Activated CD4-positive, alpha-beta memory T cell treated with anti-CD3 and anti-CD28 coated beads, Interleukin-2, amount 10 ng/mL, durations not matched to agents 7 days and 5 days (primary cell): ENCODE results near the gene RUNX2. TPM values are rescaled to one million over a fixed set of nuclear protein-coding genes. Genes with fewer than 3 reads are reported as not detected.

Experiments
- CTCF ChIA-PET: fragments of 350-600 bp; sonication (Branson Sonifier 250); formaldehyde crosslinking; loops from one replicate; lab custom pipeline; 2021; ENCODE audit warnings: antibody characterized with exemption, inconsistent platforms; lab: Charles Lee
- POLR2A ChIA-PET: fragments of 350-600 bp; sonication (Branson Sonifier 250); formaldehyde crosslinking; loops from one replicate; lab custom pipeline; 2021; ENCODE audit warnings: antibody characterized with exemption; lab: Charles Lee
- DNase-seq: peaks from one replicate; pipeline ENCODE4 v3.0.0-alpha.2; 2020
- H3K27ac Mint-ChIP-seq: one replicate; pipeline ENCODE4 v1.8.0; 2021; ENCODE audit warnings: mild to moderate bottlenecking, mixed read lengths
- H3K27me3 Mint-ChIP-seq: one replicate; pipeline ENCODE4 v1.8.0; 2021; ENCODE audit warnings: mixed read lengths
- H3K36me3 Mint-ChIP-seq: one replicate; pipeline ENCODE4 v1.8.0; 2021; ENCODE audit warnings: low read depth, mixed read lengths
- H3K4me1 Mint-ChIP-seq: one replicate; pipeline ENCODE4 v1.8.0; 2021; ENCODE audit warnings: mixed read lengths
- H3K4me3 Mint-ChIP-seq: one replicate; pipeline ENCODE4 v1.8.0; 2021; ENCODE audit warnings: mild to moderate bottlenecking, mixed read lengths
- H3K9me3 Mint-ChIP-seq: one replicate; pipeline ENCODE4 v1.8.0; 2021; ENCODE audit warnings: mixed read lengths
- total RNA-seq, 2 experiments: library from RNA; stranded (reverse); gene quantifications; one replicate each; pipeline ENCODE4 v1.2.3, GENCODE V29; 2021

Gene RUNX2
- total RNA-seq, 2 experiments from 2014 or later, result 42.2 to 43.4 TPM

DNA sequence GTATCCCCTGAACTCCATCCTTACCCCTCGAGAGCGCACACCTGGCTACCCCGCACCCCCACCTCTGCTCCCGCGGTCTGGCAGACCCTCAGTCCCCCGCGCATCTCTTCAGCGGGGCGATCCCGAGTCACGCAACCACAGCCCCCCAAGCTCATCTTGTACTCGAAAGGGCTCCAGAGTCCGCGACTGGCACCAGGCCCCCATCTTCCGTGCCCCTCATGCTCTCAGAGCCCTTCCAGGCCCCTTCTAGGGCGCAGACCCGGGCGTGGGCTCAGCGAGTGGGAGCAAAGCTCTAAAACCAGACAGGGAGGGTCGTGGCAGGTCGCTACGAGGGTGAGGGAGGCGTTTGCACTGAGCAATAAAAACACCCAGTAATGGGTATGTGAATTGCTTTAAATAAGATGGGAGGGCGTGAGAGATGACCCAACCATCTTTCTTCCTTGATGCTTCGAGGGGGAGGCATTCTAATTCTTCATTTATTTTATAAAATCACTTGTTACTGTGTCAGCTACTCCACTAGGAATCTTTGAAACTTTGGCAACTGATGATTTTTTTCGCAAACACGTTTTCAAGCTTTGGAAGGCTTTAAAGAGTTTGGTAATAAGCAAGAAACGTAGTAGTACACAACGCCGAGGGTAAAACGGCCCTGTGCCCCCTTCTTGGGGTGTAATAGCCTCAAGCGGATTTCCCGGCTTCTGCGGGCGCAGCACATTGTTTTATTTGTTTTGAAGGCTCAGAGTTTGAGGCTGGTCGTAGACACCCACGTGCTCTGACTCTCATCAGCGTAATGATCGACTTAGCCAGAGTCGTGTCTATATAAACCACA is 92.2 kb downstream of the RUNX2 start:
- Mint-ChIP-seq H3K4me1 (peaks cover 48% of the 10 kb centered on the region), H3K4me3 (peak overlapping the region; percentile 96), H3K27me3 (peaks cover 5% of the 10 kb centered on the region), H3K9me3 (no peaks in the 10 kb centered on the region), H3K36me3 (peaks cover 34% of the 10 kb centered on the region), H3K27ac (peak overlapping the region; percentile 92)
- POLR2A ChIA-PET, result interaction anchor here (0.8 to 4.7 kb wide), 20 partner anchors 11 to 790 kb away, joined by 3 to 44 read pairs (median 4); partner anchors contain the start of gene SUPT3H
- peak; percentile 69 for DNase-seq
- CTCF ChIA-PET, result interaction anchor here (0.6 to 5.1 kb wide), 12 partner anchors 12 to 945 kb away, joined by 3 to 28 read pairs (median 6); partner anchors contain the start of gene SUPT3H

- Mint-ChIP-seq H3K27me3 (peaks cover 2% of the 10 kb centered on the region), H3K9me3 (no peaks in the 10 kb centered on the region), H3K36me3 (peaks cover 34% of the 10 kb centered on the region), H3K4me3 (peak overlapping the region; percentile 96), H3K4me1 (peaks cover 48% of the 10 kb centered on the region), H3K27ac (peak overlapping the region; percentile 92)
- POLR2A ChIA-PET, result interaction anchor here (0.6 to 4.7 kb wide), 25 partner anchors 10 to 590 kb away, joined by 3 to 44 read pairs (median 4); partner anchors contain the start of gene SUPT3H
- CTCF ChIA-PET, result interaction anchor here (1.0 to 5.1 kb wide), 12 partner anchors 18 to 945 kb away, joined by 3 to 28 read pairs (median 4); partner anchors contain the start of gene SUPT3H
- no peak for DNase-seq
These were observed 93.0 kb downstream of the RUNX2 start for GRCh38 chr6:45420909-45421708.

DNA sequence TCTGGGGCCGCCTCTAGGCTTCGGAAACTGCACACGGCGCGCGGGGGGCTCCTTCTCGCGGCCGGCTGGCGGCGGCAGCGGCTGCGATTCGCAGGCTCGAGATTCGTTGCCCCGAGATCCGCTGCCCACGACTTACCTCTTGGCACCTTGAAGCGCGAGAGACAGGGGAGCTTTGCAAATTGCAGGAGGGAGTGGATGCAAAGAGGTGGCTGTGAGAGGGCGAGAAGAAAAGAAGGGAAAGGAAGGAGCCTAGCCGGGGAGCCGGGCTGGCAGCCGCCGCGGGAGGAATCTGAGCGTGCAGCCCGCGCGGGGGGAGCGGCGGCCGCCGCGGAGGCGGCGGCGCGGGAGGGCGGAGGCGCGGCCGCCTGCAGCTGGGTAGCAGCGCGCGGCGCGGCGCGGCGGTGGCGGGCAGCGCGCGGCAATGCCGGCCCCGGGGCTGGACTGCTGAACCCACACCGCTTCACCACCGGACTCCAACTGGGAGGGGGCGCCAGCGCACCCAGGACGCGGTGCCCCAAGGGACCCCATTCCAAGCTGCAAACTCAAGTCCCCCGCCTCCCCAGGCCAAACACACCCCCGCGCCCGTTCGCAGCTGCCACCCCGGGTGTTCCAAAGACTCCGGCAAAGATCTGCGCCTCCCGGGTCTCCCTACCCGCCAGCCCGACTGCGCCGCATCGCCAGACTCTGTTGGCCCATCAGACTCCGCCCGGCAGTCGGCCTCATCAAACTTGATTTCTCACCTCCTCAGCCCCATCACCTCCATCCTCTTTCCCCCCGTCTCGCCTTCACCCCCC is 93.8 kb downstream of the RUNX2 start:
- peaks cover 42% of the 10 kb centered on the region for H3K4me1 Mint-ChIP-seq
- peaks cover 2% of the 10 kb centered on the region for H3K27me3 Mint-ChIP-seq
- CTCF ChIA-PET, result interaction anchor here (1.1 to 5.1 kb wide), 11 partner anchors 17 to 946 kb away, joined by 3 to 28 read pairs (median 3); no protein-coding TSS in a partner anchor
- POLR2A ChIA-PET, result interaction anchor here (0.6 to 4.7 kb wide), 27 partner anchors 9 to 589 kb away, joined by 3 to 44 read pairs (median 3); partner anchors contain the start of gene SUPT3H
- peak overlapping the region; percentile 98 for H3K27ac Mint-ChIP-seq
- peaks cover 34% of the 10 kb centered on the region for H3K36me3 Mint-ChIP-seq
- H3K9me3 Mint-ChIP-seq, result no peaks in the 10 kb centered on the region
- DNase-seq, result peak; percentile 65
- H3K4me3 Mint-ChIP-seq, result peak overlapping the region; percentile 99

DNA sequence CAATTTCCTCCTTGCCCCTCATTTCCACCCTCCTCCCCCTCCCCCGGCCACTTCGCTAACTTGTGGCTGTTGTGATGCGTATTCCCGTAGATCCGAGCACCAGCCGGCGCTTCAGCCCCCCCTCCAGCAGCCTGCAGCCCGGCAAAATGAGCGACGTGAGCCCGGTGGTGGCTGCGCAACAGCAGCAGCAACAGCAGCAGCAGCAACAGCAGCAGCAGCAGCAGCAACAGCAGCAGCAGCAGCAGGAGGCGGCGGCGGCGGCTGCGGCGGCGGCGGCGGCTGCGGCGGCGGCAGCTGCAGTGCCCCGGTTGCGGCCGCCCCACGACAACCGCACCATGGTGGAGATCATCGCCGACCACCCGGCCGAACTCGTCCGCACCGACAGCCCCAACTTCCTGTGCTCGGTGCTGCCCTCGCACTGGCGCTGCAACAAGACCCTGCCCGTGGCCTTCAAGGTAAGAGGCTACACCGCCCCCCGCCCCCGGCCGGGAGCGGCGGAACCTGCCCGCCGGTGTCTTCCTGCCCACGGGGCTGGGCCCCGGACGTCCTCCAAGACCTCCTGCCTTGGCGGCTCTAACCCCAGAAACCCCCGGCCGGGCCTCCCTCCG is 94.5 kb downstream of the RUNX2 start:
- POLR2A ChIA-PET, result interaction anchor here (0.6 to 4.7 kb wide), 18 partner anchors 9 to 500 kb away, joined by 3 to 44 read pairs (median 4); partner anchors contain the start of gene SUPT3H
- peaks cover 42% of the 10 kb centered on the region for H3K4me1 Mint-ChIP-seq
- CTCF ChIA-PET, result interaction anchor here (1.1 to 3.6 kb wide), 7 partner anchors 16 to 767 kb away, joined by 3 to 26 read pairs (median 3); no protein-coding TSS in a partner anchor
- DNase-seq, result peak; percentile 73
- peaks cover 2% of the 10 kb centered on the region for H3K27me3 Mint-ChIP-seq
- H3K27ac Mint-ChIP-seq, result peak overlapping the region; percentile 98
- peak overlapping the region; percentile 99 for H3K4me3 Mint-ChIP-seq
- no peaks in the 10 kb centered on the region for H3K9me3 Mint-ChIP-seq
- H3K36me3 Mint-ChIP-seq, result peaks cover 34% of the 10 kb centered on the region

DNA sequence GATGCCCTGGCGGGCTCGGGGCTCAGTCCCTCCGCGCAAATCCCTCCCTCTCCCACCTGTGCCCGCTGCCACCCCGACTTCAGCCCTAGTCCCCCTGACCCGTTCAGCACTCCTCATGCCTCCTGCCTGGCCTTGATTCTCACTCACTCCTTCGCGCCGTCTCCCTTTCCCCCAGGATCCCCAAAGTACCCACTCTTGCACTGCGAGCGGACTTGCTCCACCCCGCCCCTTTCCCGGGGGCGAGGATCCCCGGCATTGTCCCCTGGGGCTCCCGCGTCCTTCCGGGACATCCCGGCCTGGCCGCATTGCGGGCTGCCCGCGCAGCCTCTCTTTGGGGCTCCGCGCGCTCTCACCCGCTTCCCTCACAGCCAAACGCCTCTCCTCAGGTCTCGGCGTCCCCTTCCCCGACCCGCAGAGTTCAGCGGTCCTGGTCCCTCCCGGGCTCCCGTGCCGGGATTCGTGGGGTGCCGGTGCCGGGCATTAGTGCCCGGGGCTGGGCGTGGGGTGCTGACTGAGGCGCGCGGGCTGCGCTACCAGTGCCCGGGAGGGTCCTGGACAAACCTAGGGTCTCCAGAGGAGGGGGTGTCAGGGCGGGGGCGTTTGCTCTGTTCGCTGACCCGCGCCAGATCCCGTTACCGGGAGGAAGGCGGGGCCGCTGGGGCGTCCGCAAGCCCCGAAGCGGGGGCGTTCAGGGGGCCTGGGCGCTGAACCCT is 95.1 kb downstream of the RUNX2 start:
- ChIA-PET POLR2A (interaction anchor here (0.6 to 3.9 kb wide), 13 partner anchors 8 to 500 kb away, joined by 3 to 91 read pairs (median 4); partner anchors contain the start of gene SUPT3H), CTCF (interaction anchor here (0.9 to 1.1 kb wide), 2 partner anchors 72 to 292 kb away, joined by 3 read pairs; no protein-coding TSS in a partner anchor)
- Mint-ChIP-seq H3K27ac (peak overlapping the region; percentile 96), H3K4me3 (peak overlapping the region; percentile 99), H3K27me3 (peaks cover 2% of the 10 kb centered on the region), H3K36me3 (peaks cover 35% of the 10 kb centered on the region), H3K4me1 (peaks cover 47% of the 10 kb centered on the region), H3K9me3 (no peaks in the 10 kb centered on the region)
- DNase-seq, result peak; percentile 53

- H3K9me3 Mint-ChIP-seq, result no peaks in the 10 kb centered on the region
- H3K36me3 Mint-ChIP-seq, result peaks cover 41% of the 10 kb centered on the region
- peak overlapping the region; percentile 96 for H3K27ac Mint-ChIP-seq
- peak; percentile 44 for DNase-seq
- ChIA-PET CTCF (interaction anchor here (0.9 to 1.0 kb wide), 2 partner anchors 13 to 291 kb away, joined by 3 read pairs; no protein-coding TSS in a partner anchor), POLR2A (interaction anchor here (0.6 to 3.9 kb wide), 7 partner anchors 8 to 491 kb away, joined by 3 to 91 read pairs (median 4); partner anchors contain the start of gene SUPT3H)
- H3K27me3 Mint-ChIP-seq, result peaks cover 2% of the 10 kb centered on the region
- H3K4me3 Mint-ChIP-seq, result peak overlapping the region; percentile 99
- H3K4me1 Mint-ChIP-seq, result peaks cover 51% of the 10 kb centered on the region
These were observed 95.8 kb downstream of the RUNX2 start for GRCh38 chr6:45423824-45424450.

DNA sequence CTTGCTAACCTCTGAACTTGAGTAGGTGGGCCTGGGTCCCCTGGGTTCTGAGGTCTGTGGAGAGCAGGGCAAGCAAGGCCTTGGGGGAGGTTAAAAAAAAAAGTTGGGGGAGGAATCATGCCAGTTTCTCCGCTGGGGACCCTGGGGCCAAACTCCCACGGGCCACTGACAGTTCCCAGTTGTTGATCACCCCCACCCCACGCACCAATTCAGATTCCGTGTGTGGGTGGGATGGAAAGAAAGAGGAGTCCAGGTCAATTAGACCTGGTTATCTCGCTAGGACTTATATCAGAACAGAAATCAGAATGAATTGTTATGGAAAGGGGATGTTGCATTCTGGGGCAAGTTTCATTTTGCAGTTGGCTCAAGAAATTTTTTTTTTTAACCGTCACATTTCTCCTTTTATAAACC is 96.3 kb downstream of the RUNX2 start:
- no peak for DNase-seq
- ChIA-PET CTCF (interaction anchor here (0.9 to 2.4 kb wide), 5 partner anchors 12 to 290 kb away, joined by 3 to 14 read pairs (median 3); no protein-coding TSS in a partner anchor), POLR2A (interaction anchor here (0.8 to 3.9 kb wide), 6 partner anchors 13 to 499 kb away, joined by 3 to 91 read pairs (median 4); partner anchors contain the start of gene SUPT3H)
- no peaks in the 10 kb centered on the region for H3K9me3 Mint-ChIP-seq
- peaks cover under 1% of the 10 kb centered on the region for H3K27me3 Mint-ChIP-seq
- peaks cover 52% of the 10 kb centered on the region for H3K4me1 Mint-ChIP-seq
- peak overlapping the region; percentile 99 for H3K4me3 Mint-ChIP-seq
- peaks cover 42% of the 10 kb centered on the region for H3K36me3 Mint-ChIP-seq
- peak overlapping the region; percentile 84 for H3K27ac Mint-ChIP-seq

GRCh38 chr6:45426251-45426650 is 98.1 kb downstream of the RUNX2 start:
- peaks cover 53% of the 10 kb centered on the region for H3K4me1 Mint-ChIP-seq
- no peak for DNase-seq
- peaks cover 46% of the 10 kb centered on the region for H3K36me3 Mint-ChIP-seq
- H3K9me3 Mint-ChIP-seq, result no peaks in the 10 kb centered on the region
- POLR2A ChIA-PET, result interaction anchor here (0.9 to 3.9 kb wide), 10 partner anchors 11 to 404 kb away, joined by 3 to 91 read pairs (median 4); partner anchors contain the start of gene SUPT3H
- CTCF ChIA-PET, result interaction anchor here (0.5 to 2.4 kb wide), 3 partner anchors 11 to 477 kb away, joined by 3 to 14 read pairs (median 3); no protein-coding TSS in a partner anchor
- peak overlapping the region; percentile 99 for H3K4me3 Mint-ChIP-seq
- H3K27me3 Mint-ChIP-seq, result no peaks in the 10 kb centered on the region
- H3K27ac Mint-ChIP-seq, result peak overlapping the region; percentile 84

DNA sequence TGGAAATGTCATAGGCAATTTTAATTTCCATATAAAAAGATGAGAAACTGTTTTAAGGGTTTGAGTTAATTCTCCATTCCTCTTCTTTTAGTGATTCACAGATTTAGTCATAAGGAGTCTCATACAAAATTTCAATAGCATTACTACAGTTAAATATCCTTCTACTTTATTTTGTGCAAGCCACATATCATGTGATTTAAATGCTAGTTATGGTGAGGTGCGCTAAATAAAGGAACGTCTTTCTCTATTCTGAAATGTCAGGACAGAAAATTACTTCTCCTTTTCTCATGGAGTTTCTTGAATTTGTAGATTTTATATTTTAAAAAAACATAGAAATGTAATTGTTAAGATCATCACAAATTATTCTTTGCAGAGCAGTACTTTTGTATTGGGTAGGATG is 99.6 kb downstream of the RUNX2 start:
- POLR2A ChIA-PET, result interaction anchor here (1.0 to 1.2 kb wide), 3 partner anchors 9 to 27 kb away, joined by 4 to 9 read pairs (median 5); no protein-coding TSS in a partner anchor
- Mint-ChIP-seq H3K4me3 (peak overlapping the region; percentile 50), H3K36me3 (peaks cover 46% of the 10 kb centered on the region), H3K27ac (peak overlapping the region; percentile 84), H3K27me3 (no peaks in the 10 kb centered on the region), H3K4me1 (peaks cover 56% of the 10 kb centered on the region), H3K9me3 (no peaks in the 10 kb centered on the region)
- CTCF ChIA-PET, result no interaction called here
- DNase-seq, result no peak

DNA sequence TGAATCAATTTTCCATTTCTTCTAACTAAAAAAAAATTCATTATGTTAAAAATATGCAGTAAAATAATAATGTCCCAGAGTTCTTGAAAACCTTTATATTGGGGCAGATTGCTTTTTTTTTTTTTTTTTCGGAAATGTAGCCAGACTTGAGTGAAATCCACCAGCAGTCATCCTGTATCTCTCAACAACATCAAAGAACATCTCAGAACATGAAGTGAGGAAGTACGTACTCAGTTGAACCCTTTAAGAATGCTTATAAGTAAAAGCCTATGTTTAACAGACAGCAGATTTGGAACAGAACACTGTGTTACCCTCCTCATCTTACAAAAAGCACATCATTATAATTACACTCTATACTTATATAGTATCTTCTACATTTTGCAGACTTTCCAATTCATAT is 100.6 kb downstream of the RUNX2 start:
- Mint-ChIP-seq H3K4me3 (peak overlapping the region; percentile 62), H3K36me3 (peaks cover 46% of the 10 kb centered on the region), H3K4me1 (peaks cover 63% of the 10 kb centered on the region), H3K9me3 (no peaks in the 10 kb centered on the region), H3K27ac (peak overlapping the region; percentile 84), H3K27me3 (no peaks in the 10 kb centered on the region)
- DNase-seq, result no peak
- CTCF ChIA-PET, result interaction anchor here (0.6 to 1.5 kb wide), 2 partner anchors 83 to 286 kb away, joined by 5 read pairs; no protein-coding TSS in a partner anchor
- POLR2A ChIA-PET, result interaction anchor here (1.0 to 1.2 kb wide), 4 partner anchors 8 to 26 kb away, joined by 3 to 9 read pairs (median 4); no protein-coding TSS in a partner anchor
